Stimulated activated CD8-positive, alpha-beta memory T cell treated with anti-CD3 and anti-CD28 coated beads, Interleukin-4, amount 100 ng/mL, for 1 hour (primary cell): ENCODE data around the gene INSR.
"Not testable (repeated sequence)": the region's sequence is repeated elsewhere in the genome, so short reads cannot be mapped to it uniquely, and the experiment has no call there.

Experiments used
- DNase-seq, 2 donors: peaks; one replicate each; pipeline ENCODE4 v3.0.0-alpha.2; 2020; ENCODE audit warnings: low read depth in 2 of 2, low spot score in 1 of 2

The INSR gene

DNA sequence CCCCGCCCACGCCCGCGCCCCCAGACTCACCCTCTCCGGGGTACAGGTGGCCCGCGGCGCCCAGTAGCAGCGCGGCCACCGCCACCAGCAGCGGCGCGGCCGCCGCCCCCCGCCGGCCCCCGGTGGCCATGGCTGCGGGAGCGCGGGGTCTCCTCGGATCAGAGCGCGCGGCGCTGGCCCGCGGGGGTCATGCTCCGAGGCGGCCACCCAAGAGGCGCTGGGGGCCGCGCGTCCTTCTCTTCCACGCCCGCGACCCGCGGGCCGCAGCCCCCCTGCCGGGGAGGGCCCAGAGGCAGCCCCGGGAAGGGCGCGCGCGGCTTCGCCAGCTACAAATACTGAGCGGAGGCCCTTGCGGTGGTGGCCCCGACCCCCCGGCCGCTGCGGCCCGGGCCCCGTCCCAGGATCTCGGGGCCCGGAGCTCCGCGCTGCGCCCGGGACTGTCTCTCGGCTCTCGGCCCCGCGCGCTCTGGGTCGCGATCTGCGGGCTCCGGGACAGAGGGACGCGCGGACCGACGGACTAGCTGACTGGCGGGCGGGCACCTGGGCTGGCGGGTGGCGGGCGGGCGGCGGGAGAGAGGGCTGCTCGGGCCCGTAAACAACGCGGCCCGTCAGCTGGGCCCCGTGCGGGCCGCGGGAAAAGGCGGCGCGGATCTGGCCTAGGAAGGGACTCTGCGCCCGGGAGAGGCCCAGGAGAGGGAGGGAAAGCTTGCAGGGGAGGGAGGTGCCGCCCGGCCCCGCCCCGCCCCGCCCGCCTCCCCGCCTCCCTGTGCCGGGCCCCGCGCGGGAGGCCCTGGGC, at the start of gene INSR:
INSR (minus strand) TSS at position 653 of the 796 bp plus-strand sequence; CDS start at position 130, 523 bp downstream.
- peak in 1 of 2 donors; percentile 12 for DNase-seq

DNA sequence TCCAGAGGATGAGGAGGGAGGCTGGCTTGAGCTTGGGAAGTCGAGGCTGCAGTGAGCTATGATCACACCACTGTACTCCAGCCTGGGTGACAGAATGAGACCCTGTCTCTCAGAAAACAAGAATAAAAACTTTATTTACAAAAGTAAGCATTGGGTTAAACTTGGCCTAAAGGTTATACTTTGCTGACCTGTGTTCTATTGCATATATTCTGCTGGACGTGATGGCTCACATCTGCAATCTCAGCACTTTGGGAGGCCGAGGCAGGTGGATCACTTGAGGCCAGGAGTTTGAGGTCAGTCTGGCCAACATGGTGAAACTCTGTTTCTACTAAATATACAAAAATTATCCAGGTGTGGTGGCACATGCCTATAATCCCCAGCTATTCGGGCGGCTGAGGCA, 47.9 kb upstream of the INSR start:
- no peak for DNase-seq

GRCh38 chr19:7340959-7341837, 47.0 kb upstream of the INSR start:
- DNase-seq: peak; percentile 79 to 88

DNA sequence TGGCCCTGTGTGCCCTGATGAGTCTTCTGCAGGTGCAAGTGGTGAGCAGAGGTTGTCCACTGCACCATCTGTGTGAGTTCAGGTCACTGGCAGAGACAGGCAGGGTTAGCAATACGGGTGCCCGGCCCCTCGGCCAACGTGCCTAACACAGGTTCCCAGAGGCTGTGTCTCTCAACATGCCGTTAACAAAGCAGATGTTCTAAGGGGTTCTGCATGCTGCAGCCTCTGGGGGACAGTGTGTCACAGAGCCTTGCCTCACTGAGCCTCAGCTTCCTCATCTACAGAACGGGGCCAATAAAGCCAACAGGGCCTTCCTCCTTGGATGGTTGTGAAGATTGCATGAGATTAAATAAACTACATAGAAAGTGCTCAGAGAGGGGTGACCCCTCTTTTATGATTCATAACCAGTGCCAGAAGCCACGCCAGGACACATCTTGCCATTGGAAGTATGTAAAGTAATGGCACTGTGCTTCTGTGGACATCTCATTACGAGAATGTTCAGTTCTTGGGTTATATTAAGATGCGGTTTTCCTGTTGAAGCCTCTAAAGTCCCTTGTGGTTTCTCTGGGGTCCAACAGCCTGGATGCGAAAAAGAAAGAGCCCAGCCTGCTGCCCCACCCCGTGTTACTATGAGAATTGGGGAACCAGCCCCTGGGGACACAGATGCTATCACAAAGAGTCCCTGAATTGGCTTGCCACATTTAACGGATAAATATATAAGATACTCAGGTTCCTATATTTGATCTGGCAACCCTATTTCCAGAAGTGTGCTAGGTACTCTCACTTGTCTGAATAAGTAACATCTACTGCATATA, 43.4 kb upstream of the INSR start:
- no peak for DNase-seq

GRCh38 chr19:7336321-7336973, 42.2 kb upstream of the INSR start:
- DNase-seq: no peak

GRCh38 chr19:7333198-7334118, 39.2 kb upstream of the INSR start:
- no peak for DNase-seq

DNA sequence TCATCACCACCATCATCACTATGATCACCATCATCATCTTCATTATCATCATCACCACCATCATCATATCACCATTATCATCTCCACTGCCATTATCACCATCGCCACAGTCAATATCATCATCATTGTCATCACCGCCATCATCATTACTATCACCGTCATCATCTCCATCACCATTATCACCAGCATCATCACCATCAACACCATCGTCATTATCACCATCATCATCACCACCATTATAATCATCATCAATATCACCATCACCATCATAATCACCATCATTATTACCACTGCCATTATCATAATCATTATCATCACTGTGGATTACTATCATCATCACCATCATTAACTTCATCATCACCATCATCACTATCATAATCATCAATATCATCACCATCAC, 37.2 kb upstream of the INSR start:
- no peak for DNase-seq

DNA sequence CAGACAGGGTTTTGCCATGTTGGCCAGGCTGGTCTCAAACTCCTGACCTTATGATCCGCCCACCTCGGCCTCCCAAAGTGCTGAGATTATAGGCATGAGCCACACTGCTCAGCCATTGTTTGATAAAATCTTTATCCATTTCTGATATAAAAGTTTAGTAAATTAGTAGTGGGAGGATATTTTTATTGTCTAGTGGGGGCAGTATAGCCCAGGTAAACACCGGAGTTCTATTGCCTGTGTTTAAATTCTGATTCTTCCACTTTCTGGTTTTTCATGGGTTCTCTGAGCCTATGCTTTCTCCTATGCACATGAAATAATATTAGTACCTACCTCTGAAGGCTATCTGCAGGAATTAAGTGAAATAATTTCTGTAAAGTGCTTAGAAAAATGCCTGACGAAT, 34.4 kb upstream of the INSR start:
- DNase-seq: no peak

- DNase-seq: no peak
Observed at GRCh38 chr19:7327802-7328201, 33.6 kb upstream of the INSR start.

GRCh38 chr19:7326105-7326877, 32.1 kb upstream of the INSR start:
- no peak for DNase-seq

- DNase-seq: no peak
Observed at GRCh38 chr19:7318176-7318575, 24.0 kb upstream of the INSR start.

DNA sequence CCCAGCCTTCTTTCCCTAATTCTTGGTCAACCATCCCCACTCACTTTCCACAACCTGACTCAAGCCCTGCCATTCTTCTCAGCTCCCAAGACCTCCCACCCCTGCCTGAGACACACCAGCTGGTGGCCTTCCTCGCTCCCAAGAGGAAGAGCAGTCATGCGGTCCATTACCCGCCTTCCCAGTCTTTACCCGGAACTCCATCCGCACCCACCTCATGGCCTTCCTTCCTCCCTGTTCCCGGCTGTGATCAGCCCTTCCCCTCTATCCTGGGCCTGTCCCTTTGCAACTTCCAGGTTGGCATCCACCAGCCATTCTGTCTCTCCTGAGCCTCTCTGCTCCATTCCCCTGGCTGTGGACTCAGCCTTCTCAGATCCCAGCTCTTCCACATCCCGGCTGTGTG, 18.6 kb upstream of the INSR start:
- no peak for DNase-seq

DNA sequence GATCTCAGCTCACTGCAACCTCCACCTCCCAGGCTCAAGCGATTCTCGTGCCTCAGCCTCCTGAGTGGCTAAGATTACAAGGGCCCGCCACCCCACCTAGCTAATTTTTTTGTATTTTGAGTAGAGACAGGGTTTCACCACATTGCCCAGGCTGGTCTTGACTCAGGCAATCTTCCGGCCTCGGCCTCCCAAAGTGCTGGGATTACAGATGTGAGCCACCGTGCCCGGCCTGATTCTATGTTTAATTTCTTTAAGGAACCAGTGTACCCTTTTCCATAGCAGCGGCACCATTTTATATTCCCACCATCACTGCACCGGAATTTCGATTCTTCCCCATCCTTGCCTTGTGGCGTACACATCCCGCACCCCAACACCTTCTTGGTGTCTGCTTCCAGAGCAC, 17.7 kb upstream of the INSR start:
- no peak for DNase-seq

- DNase-seq: not testable (repeated sequence)
Observed at GRCh38 chr19:7308327-7308726, 14.1 kb upstream of the INSR start.

DNA sequence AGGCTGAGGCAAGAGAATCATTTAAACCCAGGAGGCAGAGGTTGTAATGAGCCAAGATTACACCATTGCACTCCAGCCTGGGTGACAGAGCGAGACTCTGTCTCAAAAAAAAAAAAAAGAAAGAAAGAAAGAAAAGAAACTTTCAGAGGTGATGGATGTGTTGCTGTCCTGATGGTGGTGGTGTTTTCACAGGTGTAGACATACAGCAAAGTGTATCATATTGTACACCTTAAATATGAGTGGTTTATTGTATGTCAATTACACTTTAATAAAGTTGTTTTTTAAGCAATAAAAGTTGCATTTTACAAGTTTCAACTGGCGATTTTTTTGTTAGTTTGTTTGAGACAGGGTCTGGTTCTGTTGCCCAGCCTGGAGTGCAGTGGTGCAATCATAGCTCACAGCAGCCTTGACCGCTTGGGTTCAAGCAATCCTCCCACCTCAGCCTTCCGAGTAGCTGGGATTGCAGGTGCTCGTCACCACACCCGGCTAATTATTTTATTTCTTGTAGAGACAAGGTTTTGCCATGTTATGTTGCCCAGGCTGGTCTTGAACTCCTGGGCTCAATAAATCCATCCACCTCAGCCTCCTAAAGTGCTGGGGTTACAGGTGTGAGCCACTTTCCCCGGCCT, 13.5 kb upstream of the INSR start:
- DNase-seq: no peak

DNA sequence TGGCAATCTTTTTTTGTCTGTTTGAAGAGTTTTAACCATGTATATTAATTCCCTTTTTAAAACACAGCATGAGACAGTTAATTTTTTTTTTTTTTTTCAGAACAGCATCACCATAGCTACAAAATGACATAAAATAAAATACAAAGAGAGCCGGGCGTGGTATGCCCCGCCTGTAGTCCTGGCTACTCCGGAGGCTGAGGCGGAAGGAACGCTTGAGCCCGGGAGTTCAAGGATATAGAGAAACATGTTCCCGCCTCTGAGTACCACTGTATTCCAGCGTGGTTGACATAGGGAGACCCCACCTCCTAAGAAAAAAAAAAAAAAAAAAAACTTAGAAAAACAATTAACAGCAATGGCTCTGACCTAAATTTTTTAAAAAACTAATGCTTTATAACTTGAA, 10.0 kb upstream of the INSR start:
- DNase-seq: no peak

DNA sequence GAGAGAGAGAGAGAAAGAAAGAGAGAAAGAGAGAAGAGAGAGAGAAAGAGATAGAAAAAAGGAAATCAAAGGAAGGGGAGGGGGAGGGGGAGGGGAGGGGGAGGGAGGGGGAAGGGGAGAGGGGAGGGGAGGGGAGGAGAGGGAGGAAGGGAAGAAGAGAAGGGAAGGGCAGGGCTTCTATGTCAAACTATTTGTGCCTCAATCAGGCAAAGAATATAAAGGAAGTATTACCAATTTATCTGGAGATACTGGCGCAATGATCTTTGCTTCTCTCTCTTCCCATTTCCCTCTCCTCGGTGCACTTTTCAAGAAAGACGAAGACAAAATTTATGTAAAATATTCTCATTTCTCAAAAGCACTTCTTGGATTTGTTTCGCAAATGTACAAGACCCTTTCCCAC, 9.3 kb upstream of the INSR start:
- no peak for DNase-seq

DNA sequence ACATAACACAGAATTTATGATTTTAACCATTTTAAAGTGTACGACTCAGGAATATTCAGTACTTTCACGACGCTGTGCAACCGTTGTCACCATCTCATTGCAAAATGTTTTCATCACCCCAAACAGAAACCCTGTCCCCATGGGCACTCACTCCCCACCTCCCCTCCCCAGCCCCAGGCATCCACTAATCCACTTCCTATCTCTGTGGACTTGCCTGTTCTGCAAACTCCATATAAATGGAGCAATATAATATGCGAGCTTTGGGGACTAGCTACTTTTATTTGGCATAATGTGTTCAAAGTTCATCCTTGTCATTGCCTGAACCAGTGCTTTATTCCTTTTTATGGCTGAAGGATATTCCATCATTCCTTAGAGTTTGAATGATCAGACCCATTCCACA, 7.3 kb upstream of the INSR start:
- no peak for DNase-seq

DNA sequence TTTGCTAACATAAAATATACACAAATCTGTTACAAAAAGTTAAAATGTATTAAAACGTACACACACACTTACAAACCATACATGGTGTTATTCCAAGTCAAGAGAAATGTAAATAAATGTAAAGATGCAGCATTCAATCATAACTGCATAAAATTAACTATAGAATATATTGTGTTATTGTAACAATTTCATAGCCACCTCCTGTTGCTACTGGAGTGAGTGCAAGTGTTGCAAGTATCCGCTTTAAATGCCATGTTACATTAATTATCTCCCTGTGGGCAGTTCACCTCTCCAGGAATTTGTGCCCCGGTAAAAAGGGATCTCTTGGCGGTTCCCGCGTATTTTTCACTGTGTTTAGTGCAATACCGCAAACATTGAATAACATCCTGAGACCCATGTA, 3.5 kb upstream of the INSR start:
- DNase-seq: no peak
